Hindlimb muscle (tissue), 1 donor: ENCODE measurements around the gene DNAJC5. TPM values are rescaled to one million over a fixed set of nuclear protein-coding genes. Genes with fewer than 3 reads are reported as not detected.
"Not testable (repeated sequence)": the region's sequence is repeated elsewhere in the genome, so short reads cannot be mapped to it uniquely, and the experiment has no call there.

Experiments
- DNase-seq: peaks from one replicate; pipeline ENCODE4 v3.0.0-alpha.2; 2013
- polyA plus RNA-seq: library from polyadenylated mRNA; unstranded; fragments of 120-200 nt; gene quantifications from one replicate; pipeline ENCODE4 v1.2.1, GENCODE V29; 2013; ENCODE audit not compliant: insufficient read length

DNAJC5 gene
- polyA plus RNA-seq, 1 donor, result 33.3 TPM

DNA sequence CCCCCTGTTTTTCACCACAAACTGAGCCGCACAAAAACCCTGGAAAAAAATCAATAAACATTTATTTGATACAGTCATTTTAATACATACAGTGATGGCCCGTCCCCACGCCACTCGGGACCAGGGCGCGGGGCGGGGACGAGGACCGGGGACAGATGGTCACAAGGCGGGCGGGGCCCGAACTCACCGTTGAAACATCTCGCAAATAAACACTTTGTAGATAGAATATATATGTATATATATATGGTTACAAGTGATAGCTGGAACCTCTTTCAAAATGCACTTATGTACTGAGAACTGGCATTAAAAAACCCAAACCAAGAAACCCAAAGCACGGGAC, 61.7 kb downstream of the DNAJC5 start:
- no peak for DNase-seq

- DNase-seq, result peak; percentile 66
These were observed 62.2 kb downstream of the DNAJC5 start for GRCh38 chr20:63957004-63957689.

- no peak for DNase-seq
These were observed 62.9 kb downstream of the DNAJC5 start for GRCh38 chr20:63957690-63958441.

- no peak for DNase-seq
These were observed 63.5 kb downstream of the DNAJC5 start for GRCh38 chr20:63958471-63958870.

DNA sequence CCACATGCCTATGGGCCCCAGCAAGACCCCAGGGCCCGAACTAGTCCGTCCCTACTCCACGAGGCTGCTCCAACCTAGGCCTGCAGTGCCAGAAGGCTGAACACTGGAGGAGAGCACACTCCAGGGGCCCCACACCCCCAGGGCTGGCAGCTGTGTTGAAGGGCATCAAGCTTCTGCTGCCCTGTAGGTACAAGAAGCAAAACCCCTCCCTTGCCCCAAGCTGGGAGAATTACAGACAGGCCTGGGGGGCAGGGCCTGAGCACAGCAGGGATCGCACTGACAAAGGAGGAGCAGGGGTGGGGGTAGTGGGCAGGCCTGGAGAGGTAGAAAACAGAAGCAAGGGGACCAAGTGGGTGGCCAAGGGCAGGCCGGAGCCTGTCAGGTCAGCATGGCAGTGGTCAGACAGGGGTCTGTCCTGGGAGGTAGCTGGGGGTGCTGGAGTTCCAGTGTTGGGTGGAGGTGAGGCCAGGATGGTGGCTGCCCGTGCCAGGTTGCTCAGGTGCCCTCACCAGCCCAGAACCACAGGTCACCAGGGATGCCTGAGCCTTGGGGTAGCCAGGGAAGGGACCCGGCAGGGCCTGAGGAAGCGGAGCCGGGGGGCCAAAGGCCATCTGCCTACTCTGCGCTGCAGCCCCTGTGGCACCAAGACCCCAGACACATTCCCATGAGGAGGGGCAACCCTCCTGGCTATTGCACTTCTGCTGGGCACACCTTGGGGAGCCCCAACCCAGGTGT, 64.2 kb downstream of the DNAJC5 start:
- DNase-seq, result no peak

DNA sequence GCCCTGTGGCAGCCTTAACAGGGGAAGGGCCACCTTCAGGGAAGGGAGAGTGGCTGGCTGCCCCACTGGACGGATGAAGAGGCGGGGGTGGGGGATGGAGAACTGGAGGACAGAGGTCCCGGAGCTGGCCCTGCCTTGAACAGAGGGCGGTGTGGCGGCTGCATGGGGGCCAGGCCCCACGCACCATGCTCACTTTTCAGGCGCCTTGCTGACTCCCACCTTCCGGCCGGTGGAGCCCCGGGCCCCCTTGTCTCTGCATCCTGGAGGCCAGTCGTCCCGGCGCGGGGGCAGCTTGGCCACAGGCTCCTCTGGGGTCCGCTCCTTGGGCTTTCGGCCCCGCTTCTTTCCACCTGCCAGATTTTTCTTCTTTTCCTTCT, 64.8 kb downstream of the DNAJC5 start:
- DNase-seq, result no peak

GRCh38 chr20:63960654-63961621, 66.0 kb downstream of the DNAJC5 start:
- not testable (repeated sequence) for DNase-seq

DNA sequence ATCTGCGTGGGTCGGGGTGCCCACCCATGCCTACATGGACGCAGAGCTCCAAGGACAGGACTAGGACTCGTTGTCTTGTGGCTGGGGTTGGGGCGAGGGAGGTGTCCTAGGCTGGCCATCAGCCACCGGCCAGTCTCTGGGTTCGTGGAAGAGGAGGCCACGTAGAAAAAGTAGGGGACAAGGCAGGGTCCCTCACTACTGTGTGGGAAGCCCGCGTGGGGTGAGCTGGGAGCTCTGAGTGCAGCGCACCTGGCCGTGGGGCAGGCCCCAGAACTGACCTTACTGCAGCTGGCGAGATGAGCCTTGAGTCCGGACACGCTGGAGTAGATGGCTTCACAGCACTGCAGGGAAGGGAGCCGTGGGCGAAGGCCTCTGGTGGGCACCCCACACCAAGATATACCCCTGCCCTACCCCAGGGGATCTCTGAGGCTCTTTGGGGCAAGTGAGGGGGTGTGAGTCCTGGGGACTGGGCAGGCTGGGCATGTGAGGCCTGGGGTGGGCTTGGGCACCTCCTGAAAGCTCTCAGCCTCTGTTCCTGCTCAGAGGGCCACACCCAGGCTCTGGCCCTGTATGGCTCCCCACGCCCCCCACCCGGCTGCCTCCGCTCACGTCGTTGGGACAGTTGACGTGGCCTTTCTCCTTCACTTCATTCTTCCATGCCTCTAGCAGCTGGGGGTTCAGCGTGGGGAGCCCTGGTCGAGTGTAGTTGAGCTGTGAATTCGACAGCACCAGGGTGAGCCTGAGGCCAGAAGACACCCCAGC, 66.9 kb downstream of the DNAJC5 start:
- no peak for DNase-seq

- DNase-seq, result no peak
These were observed 67.8 kb downstream of the DNAJC5 start for GRCh38 chr20:63962426-63963347.

DNA sequence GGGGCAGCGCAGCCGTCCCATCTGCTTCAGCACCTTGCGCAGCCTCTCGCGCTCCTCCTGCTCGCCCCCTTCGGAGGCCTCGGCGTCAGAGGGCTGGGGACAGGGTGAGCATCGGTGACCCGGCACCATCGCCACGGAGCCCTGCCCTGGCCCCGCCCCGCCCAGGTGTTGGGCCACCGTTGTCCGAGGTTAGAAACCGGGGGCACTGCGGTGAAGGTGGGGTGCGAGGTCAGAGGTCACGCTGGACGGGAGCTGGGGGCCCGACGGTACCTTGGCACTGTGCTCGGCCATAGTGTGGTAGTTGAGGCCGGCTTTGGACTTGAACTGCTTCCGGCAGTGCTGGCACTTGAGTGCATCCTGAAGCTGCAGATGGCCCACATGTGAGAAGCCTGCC, 68.4 kb downstream of the DNAJC5 start:
- DNase-seq, result no peak

DNA sequence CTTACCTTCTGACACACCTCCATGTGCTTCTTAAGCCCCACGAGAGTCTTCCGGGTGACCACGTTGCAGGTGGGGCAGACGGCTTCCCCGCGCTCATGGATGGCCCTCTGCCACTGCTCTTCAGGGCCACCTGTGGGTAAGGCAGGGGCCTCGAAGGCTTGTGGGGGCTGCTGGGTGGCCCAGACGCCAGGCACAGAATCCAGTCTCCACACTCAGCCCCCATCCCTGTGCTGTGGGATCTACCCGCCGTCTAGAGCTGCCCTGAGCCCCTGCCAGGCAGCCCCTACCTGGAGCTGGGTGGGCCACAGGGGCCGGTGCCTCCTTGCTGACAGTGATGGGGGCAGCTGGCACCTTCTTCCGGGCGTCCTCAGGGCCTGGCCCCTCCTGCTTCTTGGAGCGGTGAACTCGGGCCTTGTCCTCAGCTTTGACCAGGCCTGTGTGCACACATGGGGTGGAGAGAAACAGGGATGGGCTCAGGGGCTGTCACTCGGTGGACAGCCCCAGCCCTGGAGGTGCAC, 68.9 kb downstream of the DNAJC5 start:
- DNase-seq, result no peak

- DNase-seq, result no peak
These were observed 69.5 kb downstream of the DNAJC5 start for GRCh38 chr20:63964412-63964811.

DNA sequence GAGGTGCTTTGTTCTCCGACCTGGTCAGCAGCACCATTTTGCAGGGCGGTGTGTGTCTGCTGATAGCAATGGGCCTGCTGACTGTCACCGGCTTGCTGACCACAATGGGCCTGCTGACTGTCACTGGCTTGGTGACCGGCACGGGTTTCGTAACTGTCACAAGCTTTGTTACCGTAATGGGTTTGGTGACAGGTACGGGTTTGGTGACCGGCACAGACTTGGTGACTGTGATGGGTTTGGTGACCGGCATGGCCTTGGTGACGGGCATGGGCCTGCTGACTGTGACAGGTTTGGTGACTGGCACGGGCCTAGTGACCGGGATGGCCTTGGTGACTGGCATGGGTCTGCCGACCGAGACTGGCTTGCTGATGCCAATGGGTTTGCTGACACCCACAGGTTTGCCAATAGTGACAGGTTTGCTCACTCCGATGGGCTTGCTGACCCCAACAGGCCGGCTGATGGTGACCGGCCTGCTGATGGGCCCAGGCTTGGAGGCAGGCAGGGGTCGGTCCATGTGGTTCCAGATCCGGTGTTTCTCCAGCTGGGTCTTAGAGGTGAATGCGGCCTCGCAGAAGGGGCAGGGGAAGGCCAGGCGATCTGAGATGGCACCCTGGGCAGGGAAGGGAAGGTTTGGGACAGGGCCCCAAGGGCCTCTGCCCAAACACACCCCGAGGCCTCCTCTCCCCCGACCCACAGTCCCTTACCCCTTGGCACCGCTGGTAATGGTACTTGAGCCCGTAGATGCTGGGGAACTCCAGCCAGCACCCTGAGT, 71.4 kb downstream of the DNAJC5 start:
- no peak for DNase-seq

DNA sequence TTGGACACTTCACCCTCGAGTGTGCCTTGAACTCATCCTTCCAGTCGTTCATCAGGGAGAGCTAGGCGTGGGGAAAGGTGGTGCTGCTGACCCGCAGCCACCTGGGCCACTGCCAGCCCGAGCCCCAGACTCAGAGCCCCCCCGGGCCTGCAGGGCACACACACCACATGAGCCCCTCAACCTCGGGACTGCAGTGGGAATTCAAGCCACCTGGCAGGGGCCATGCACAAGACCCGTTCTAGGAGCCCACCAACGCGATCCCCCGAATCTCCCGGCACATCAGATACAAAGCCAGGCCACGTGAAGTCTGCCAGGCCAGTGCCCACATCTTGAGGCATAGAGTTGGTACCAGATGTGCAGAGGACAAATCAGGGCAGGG, 72.0 kb downstream of the DNAJC5 start:
- no peak for DNase-seq

DNA sequence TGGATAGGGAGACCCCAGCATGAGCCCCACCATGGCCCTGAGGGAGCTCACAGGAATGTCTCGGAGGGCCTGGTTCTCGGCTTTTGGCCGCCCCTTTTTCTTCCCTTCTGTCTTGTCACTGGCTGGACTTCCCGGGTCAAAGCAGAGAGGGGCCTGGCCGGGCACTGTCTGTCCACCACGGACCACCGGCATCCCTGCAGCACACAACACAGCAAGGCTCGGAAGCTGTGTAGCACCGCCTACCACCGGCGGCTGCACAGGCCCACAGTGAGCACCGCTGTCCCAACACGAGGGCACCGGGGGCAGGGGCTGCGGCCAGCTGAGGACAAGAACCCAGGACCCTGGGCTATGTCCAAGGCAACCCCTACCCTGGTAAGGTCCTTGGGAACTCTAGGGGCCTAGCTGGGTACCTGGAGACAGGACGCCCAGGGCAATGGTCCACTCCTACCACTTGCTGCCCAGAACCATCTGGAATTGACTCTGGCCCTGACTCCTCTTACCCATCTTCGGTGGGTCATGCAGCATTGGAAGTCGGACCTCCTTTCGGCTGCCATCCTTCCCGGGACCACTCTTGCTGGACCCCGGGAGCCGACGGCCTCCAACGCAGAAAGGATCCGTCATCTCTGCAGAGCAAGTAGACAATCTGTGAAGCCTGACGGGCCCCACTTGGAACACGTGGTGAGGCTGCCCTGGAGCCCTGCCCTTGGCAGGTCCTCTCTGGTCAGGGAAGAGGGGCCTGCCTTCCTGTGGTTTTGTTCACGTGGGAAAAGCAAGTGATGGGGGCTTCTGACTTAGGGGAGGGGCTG, 72.6 kb downstream of the DNAJC5 start:
- no peak for DNase-seq

DNA sequence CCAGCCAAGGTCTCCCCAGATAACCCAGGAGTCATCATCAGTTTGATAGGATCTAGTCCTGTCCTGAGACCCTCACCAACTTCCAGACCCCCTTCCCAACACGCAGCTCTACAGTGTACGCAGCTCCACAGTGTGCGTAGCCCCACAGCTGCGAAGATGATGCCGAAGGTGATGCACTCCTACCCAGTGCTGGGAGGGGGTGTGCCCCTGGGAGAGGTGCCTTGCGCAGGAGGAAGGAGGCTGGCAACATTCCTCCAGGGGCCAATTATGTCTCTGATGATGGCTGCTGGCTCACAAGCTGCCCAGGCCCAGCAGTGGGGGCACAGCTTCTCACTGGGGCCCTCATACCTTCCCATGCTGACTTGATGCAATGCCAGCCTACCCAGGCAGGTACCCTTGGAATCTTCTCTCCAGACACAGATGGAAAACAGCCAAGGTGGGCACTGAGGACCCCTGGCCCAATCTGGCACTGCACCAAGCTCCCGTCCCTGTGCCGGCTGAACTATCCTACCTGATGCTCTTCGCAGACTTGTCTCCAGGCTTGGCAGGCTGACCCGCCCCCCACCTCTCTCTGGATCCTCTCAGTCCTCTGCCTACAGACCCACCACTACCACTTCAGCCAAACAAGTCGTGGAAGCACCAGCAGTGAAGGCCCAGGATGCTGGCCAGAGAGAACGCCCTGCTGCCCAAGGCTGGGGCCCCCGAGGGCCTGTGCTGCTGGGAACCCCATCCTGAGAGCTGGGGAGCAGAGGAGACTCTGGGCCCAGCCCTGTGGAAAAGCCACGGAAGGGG, 73.4 kb downstream of the DNAJC5 start:
- no peak for DNase-seq

- no peak for DNase-seq
These were observed 74.2 kb downstream of the DNAJC5 start for GRCh38 chr20:63968928-63969760.
